GM21576 (cell line): ENCODE results near the gene ADARB1.

Experiments
- ATAC-seq: cut with Tn5 transposase; IDR thresholded peaks from one replicate; pipeline ENCODE4 v1.9.1; 2021; ENCODE audit warnings: mild to moderate bottlenecking, moderate library complexity; ENCODE audit not compliant: unreplicated experiment

ADARB1 gene

GRCh38 chr21:45037986-45038385 is 36.4 kb upstream of the ADARB1 start:
- ATAC-seq = no peak

- ATAC-seq = no peak
These were observed 34.8 kb upstream of the ADARB1 start for GRCh38 chr21:45039317-45040156.

GRCh38 chr21:45040157-45040711 is 34.1 kb upstream of the ADARB1 start:
- no peak for ATAC-seq

GRCh38 chr21:45040739-45041138 is 33.6 kb upstream of the ADARB1 start:
- no peak for ATAC-seq

- no peak for ATAC-seq
These were observed 33.0 kb upstream of the ADARB1 start for GRCh38 chr21:45041351-45041805.

GRCh38 chr21:45041984-45042663 is 32.3 kb upstream of the ADARB1 start:
- ATAC-seq = no peak

- no peak for ATAC-seq
These were observed 31.7 kb upstream of the ADARB1 start for GRCh38 chr21:45042664-45043161.

GRCh38 chr21:45043541-45044020 is 30.8 kb upstream of the ADARB1 start:
- ATAC-seq = no peak

GRCh38 chr21:45045481-45045880 is 28.9 kb upstream of the ADARB1 start:
- ATAC-seq = no peak

GRCh38 chr21:45047257-45047656 is 27.1 kb upstream of the ADARB1 start:
- no peak for ATAC-seq

- no peak for ATAC-seq
These were observed 26.2 kb upstream of the ADARB1 start for GRCh38 chr21:45048026-45048698.

- ATAC-seq = no peak
These were observed 25.4 kb upstream of the ADARB1 start for GRCh38 chr21:45048968-45049367.

GRCh38 chr21:45049714-45050344 is 24.6 kb upstream of the ADARB1 start:
- ATAC-seq = no peak

GRCh38 chr21:45050345-45050796 is 24.0 kb upstream of the ADARB1 start:
- ATAC-seq = no peak

- no peak for ATAC-seq
These were observed 23.4 kb upstream of the ADARB1 start for GRCh38 chr21:45050797-45051489.

GRCh38 chr21:45051580-45052434 is 22.6 kb upstream of the ADARB1 start:
- ATAC-seq = no peak

- no peak for ATAC-seq
These were observed 21.4 kb upstream of the ADARB1 start for GRCh38 chr21:45052960-45053359.

GRCh38 chr21:45053561-45054226 is 20.7 kb upstream of the ADARB1 start:
- no peak for ATAC-seq
